PC-3 (cell line): Measurements from ENCODE around the gene SSU72.

Experiments
- EZH2 ChIP-seq: fragments of 300-600 bp; sonication (generic); IDR thresholded peaks from one replicate; pipeline ENCODE4 v1.6.1; 2017; ENCODE audit warnings: antibody characterized with exemption, mild to moderate bottlenecking, low read length; ENCODE audit not compliant: unreplicated experiment
- EZH2phosphoT487 ChIP-seq: fragments of 300-600 bp; sonication (generic); IDR thresholded peaks from 2 replicates; pipeline ENCODE4 v1.6.1; 2018; ENCODE audit warnings: mild to moderate bottlenecking, antibody characterized with exemption, low read length, borderline replicate concordance
- TF ChIP-seq, protein P1 (sequence below): fragments of 300-600 bp; sonication (generic); conservative IDR thresholded peaks from 2 replicates; pipeline ENCODE4 v1.5.1; 2017; ENCODE audit warnings: antibody characterized with exemption, low read depth, mild to moderate bottlenecking, low read length

DNA sequence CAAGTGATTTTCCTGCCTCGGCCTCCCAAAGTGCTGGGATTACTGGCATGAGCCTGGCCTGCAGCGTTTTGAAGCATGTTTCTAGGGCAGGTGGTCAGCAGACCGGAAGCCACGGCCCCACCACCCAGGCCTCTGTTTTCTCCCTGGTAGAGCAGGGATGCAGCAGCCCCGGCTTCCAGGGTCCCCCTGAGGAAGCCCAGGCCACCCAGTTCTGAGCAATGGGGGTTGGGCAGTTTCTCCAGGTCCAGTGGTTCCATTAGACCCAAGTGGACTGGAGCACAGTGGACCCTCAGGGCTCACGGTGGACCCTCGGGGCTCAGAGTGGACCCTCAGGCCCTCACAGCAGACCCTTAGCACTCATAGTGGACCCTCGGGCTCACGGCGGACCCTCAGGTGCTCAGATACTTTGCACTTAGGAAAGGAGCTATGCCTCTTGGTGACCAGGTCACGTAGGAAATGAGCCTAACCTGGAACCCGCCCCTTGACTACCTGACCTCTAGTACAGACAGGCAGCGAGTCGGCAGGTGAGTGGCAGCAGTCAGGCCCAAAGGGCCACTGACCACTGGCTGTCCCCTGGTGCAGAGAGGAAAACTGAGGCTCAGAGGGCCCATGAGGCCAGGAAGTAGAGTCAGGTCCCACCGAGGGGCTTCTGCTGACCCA lies 29.8 kb upstream of the SSU72 start:
- TF ChIP-seq, protein P1, sequence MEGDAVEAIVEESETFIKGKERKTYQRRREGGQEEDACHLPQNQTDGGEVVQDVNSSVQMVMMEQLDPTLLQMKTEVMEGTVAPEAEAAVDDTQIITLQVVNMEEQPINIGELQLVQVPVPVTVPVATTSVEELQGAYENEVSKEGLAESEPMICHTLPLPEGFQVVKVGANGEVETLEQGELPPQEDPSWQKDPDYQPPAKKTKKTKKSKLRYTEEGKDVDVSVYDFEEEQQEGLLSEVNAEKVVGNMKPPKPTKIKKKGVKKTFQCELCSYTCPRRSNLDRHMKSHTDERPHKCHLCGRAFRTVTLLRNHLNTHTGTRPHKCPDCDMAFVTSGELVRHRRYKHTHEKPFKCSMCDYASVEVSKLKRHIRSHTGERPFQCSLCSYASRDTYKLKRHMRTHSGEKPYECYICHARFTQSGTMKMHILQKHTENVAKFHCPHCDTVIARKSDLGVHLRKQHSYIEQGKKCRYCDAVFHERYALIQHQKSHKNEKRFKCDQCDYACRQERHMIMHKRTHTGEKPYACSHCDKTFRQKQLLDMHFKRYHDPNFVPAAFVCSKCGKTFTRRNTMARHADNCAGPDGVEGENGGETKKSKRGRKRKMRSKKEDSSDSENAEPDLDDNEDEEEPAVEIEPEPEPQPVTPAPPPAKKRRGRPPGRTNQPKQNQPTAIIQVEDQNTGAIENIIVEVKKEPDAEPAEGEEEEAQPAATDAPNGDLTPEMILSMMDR, result no peak
- no peak for TF ChIP-seq EZH2
- no peak for TF ChIP-seq EZH2phosphoT487
